ENCODE results near the gene SLC6A3. TPM values are rescaled to one million over a fixed set of nuclear protein-coding genes. Genes with fewer than 3 reads are reported as not detected.

SLC6A3 gene
- total RNA-seq, 1 experiment from 2014 or later, result 0.05 TPM

DNA sequence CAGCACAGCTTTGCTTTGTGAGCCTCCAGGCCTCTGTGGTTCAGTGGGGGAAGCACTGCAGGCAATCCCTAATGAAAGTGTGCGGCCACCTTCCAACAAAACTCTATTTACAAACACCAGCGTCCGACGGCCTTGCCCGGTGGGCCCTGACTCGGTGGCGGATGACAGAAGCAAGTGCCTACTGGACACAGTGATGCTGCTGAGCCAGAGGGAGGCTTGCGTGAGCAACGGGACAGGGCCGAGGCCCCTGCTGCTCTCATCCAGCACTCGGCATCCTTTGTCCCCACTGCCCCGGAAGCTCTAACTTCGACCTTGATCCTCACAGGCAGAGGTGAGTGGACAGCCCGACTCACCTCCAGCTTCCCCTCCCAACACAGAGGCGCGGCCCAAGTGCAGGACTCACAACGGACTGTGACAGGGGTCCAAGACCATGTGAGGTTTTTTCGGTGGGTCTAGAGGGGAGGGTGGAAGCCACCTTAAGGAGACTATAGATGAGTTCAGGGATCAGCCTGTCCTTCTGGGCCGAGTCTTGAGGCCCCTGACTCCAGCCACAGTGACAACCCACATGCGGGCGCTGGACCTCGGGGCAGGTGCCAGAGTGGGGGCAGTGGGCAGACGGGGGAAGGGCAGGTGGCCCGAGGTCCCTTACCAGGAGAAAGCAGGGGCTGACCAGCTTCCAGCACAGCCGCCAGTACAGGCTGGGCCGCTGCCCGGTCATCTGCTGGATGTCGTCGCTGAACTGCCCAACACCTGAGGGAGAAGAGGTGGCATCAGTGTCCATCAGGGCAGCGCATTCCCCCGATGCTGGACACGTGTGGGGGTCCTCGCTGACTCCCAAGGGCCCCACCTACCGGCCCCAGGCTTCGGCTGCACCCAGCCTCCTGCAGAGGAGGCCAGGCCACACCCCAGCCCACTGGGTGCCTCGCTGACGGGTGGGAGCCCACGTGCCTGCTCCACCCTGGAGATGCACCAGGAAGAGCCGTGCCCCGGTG lies 39.4 kb downstream of the SLC6A3 start:
- ChIA-PET POLR2A (no interaction called here), CTCF (interaction anchor here (0.6 kb wide), 1 partner anchor 39 kb away, joined by 5 read pairs; no protein-coding TSS in a partner anchor)
- H3K36me3 ChIP-seq (ENCODE audit: control insufficient read depth, insufficient read depth, low read length), result no peaks in the 10 kb centered on the region
- no TSS peak for BruUV-seq (replicated peaks)
- H3K27ac ChIP-seq (ENCODE audit: low read length), result no peak overlapping the region
- DNase-seq (ENCODE audit: low read depth, low spot score) (no peak), ATAC-seq (no peak)
- in situ Hi-C loops (cut with HindIII; ENCODE audit: low pct_unique_long_range_greater_than_20kb, low sequenced_read_pairs), result no loop called here
- H3K4me3 ChIP-seq (ENCODE audit: low read depth in 2 of 2, low read length in 2 of 2), result no peak overlapping the region
- H3K27me3 ChIP-seq (ENCODE audit: control insufficient read depth, insufficient read depth, low read length), result 0 out of 2 replicates have a peak, but pooled peaks cover 2% of the 10 kb centered on the region
- intact Hi-C loops (cut with micrococcal nuclease; ENCODE audit: unreplicated experiment), result no loop called here
- no peak for TF ChIP-seq CTCF (IDR thresholded peaks at IDR 0.05)
- TF ChIP-seq, protein P1, sequence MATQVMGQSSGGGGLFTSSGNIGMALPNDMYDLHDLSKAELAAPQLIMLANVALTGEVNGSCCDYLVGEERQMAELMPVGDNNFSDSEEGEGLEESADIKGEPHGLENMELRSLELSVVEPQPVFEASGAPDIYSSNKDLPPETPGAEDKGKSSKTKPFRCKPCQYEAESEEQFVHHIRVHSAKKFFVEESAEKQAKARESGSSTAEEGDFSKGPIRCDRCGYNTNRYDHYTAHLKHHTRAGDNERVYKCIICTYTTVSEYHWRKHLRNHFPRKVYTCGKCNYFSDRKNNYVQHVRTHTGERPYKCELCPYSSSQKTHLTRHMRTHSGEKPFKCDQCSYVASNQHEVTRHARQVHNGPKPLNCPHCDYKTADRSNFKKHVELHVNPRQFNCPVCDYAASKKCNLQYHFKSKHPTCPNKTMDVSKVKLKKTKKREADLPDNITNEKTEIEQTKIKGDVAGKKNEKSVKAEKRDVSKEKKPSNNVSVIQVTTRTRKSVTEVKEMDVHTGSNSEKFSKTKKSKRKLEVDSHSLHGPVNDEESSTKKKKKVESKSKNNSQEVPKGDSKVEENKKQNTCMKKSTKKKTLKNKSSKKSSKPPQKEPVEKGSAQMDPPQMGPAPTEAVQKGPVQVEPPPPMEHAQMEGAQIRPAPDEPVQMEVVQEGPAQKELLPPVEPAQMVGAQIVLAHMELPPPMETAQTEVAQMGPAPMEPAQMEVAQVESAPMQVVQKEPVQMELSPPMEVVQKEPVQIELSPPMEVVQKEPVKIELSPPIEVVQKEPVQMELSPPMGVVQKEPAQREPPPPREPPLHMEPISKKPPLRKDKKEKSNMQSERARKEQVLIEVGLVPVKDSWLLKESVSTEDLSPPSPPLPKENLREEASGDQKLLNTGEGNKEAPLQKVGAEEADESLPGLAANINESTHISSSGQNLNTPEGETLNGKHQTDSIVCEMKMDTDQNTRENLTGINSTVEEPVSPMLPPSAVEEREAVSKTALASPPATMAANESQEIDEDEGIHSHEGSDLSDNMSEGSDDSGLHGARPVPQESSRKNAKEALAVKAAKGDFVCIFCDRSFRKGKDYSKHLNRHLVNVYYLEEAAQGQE (IDR thresholded peaks at IDR 0.05; ENCODE audit: insufficient read depth in 1 of 2, low read depth in 2 of 2, low read length in 1 of 2), result no peak
- no peak for TF ChIP-seq POLR2AphosphoS5 (IDR thresholded peaks at IDR 0.05; ENCODE audit: low read depth, low read length)
- no peak for TF ChIP-seq TCF7L2 (IDR thresholded peaks at IDR 0.05; ENCODE audit: low read depth, low read length)
- TF ChIP-seq SIN3A (IDR thresholded peaks at IDR 0.05; ENCODE audit: borderline replicate concordance, insufficient read depth, low read depth, low read length), result no peak
- no peaks in the 10 kb centered on the region for H3K9me3 ChIP-seq (ENCODE audit: control insufficient read depth, insufficient read depth, low read depth, low read length)
- no peaks in the 10 kb centered on the region for H3K4me1 ChIP-seq (ENCODE audit: control insufficient read depth, insufficient read depth, low read length)

DNA sequence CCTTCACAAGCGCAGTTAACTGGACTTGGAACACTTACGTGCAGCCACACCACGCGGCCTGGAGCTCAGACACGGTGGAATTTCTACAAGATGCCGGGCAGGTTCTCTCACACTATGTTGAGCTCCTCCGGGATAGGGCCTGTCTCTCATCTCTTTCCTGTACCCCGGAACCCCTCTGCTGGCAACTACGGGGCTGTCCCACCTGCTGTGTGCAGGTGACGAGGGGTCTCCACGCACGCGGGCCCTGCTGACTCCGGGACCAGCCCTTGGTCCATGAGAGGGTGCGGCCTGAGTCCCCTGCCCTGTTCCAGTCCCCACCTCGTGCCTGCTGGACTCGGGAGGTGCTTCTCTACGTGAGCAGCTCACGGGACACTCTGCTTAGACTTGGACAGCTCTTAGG lies 40.1 kb downstream of the SLC6A3 start:
- no peak for ATAC-seq
- POLR2A ChIA-PET, result no interaction called here
- no peak overlapping the region for H3K27ac ChIP-seq (ENCODE audit: low read length)
- CTCF ChIA-PET, result interaction anchor here (0.6 kb wide), 1 partner anchor 38 kb away, joined by 5 read pairs; no protein-coding TSS in a partner anchor
- DNase-seq (ENCODE audit: low read depth, low spot score), result no peak
- TF ChIP-seq POLR2AphosphoS5 (IDR thresholded peaks at IDR 0.05; ENCODE audit: low read depth, low read length) (no peak), TCF7L2 (IDR thresholded peaks at IDR 0.05; ENCODE audit: low read depth, low read length) (no peak), CTCF (IDR thresholded peaks at IDR 0.05) (no peak), SIN3A (IDR thresholded peaks at IDR 0.05; ENCODE audit: borderline replicate concordance, insufficient read depth, low read depth, low read length) (no peak)
- TF ChIP-seq, protein P1 (IDR thresholded peaks at IDR 0.05; ENCODE audit: insufficient read depth in 1 of 2, low read depth in 2 of 2, low read length in 1 of 2), result no peak
- 0 out of 2 replicates have a peak, but pooled peaks cover 2% of the 10 kb centered on the region for H3K27me3 ChIP-seq (ENCODE audit: control insufficient read depth, insufficient read depth, low read length)
- no peaks in the 10 kb centered on the region for H3K4me1 ChIP-seq (ENCODE audit: control insufficient read depth, insufficient read depth, low read length)
- no TSS peak for BruUV-seq (replicated peaks)
- no peak overlapping the region for H3K4me3 ChIP-seq (ENCODE audit: low read depth in 2 of 2, low read length in 2 of 2)
- no peaks in the 10 kb centered on the region for H3K9me3 ChIP-seq (ENCODE audit: control insufficient read depth, insufficient read depth, low read depth, low read length)
- intact Hi-C loops (cut with micrococcal nuclease; ENCODE audit: unreplicated experiment), result no loop called here
- no peaks in the 10 kb centered on the region for H3K36me3 ChIP-seq (ENCODE audit: control insufficient read depth, insufficient read depth, low read length)
- in situ Hi-C loops (cut with HindIII; ENCODE audit: low pct_unique_long_range_greater_than_20kb, low sequenced_read_pairs), result no loop called here

Data from Panc1 (cell line).